Right cardiac atrium (tissue), 5 donors: Measurements from ENCODE around the gene RSAD1. TPM values are rescaled to one million over a fixed set of nuclear protein-coding genes. Genes with fewer than 3 reads are reported as not detected.

Experiments used
- ATAC-seq, 2 donors: fragments of 200-7000 bp; cut with Tn5 transposase; one replicate each; pipeline versions ENCODE4 v1.8.0 to v1.9.1; 2020; ENCODE audit warnings: moderate library complexity in 2 of 2, mild to moderate bottlenecking in 1 of 2
- DNase-seq, 3 donors: peaks; one replicate each; pipeline ENCODE4 v3.0.0-alpha.2; 2020
- H3K27ac ChIP-seq: one replicate; pipeline ENCODE4 v1.5.1; 2013; ENCODE audit warnings: mild to moderate bottlenecking, low read length, control low read depth, moderate library complexity
- H3K27me3 ChIP-seq: one replicate; pipeline ENCODE4 v1.6.1; 2013; ENCODE audit not compliant: control insufficient read depth, insufficient read depth
- H3K4me1 ChIP-seq: one replicate; pipeline ENCODE4 v1.6.1; 2013; ENCODE audit warnings: low read length; ENCODE audit not compliant: control insufficient read depth, insufficient read depth
- H3K4me3 ChIP-seq: one replicate; pipeline ENCODE4 v1.5.1; 2013; ENCODE audit warnings: low read length, control low read depth
- H3K9me3 ChIP-seq: one replicate; pipeline ENCODE4 v1.6.1; 2013; ENCODE audit warnings: low read length; ENCODE audit not compliant: control insufficient read depth
- WGBS: extraction: QIAGEN DNeasy Blood & Tissue Kit; methylation state at CpG from one replicate; pipeline ENCODE4 v1.1.7; 2013; 5-methylcytosine and 5-hydroxymethylcytosine counted together
- intact Hi-C, 4 donors: fragments of 100-400 bp; cut with DNase I; formaldehyde crosslinking; loops; one replicate each; pipeline versions ENCODE4 v1.11.0 to v1.14.0; 2022 to 2023
- polyA plus RNA-seq: library from polyadenylated mRNA; stranded (reverse); fragments of 200-250 nt; gene quantifications from one replicate; pipeline ENCODE4 v1.2.3, GENCODE V29; 2013
- total RNA-seq, 4 donors: library from RNA; stranded (reverse); fragmentation: NEBNext Ultra II Directional; extraction: Animal tissue kit (Norgen Biotek cat#: 25700); gene quantifications; one replicate each; pipeline ENCODE4 v1.2.1, GENCODE V29; 2021
- donor health status: healthy with polysubstance abuse.
- donor health status: DM: no; HTN: yes; CAD: no.
- donor health status: DM: no; HTN: no; CAD: no.
- donor health status: DM: no; HTN: yes; CAD: no; lungs with severe emphysema.
- donor health status: DM: yes; HTN: yes; CAD: no.

RSAD1 gene
- total and polyA plus RNA-seq, 5 donors: 23.9 to 38.5 (median 28.8) TPM

- intact Hi-C loops: loop anchor here (5.0 to 10.0 kb wide), 5 partner anchors 50 to 203 kb away; partner anchors contain the start of gene EPN3 (in 3 of the 4)
- no peaks in the 10 kb centered on the region for H3K27me3 ChIP-seq
- H3K4me3 ChIP-seq: no peak overlapping the region
- H3K27ac ChIP-seq: no peak overlapping the region
- WGBS: 88% methylated on average over 23 of the region's 23 CpGs
- peaks cover 3% of the 10 kb centered on the region for H3K4me1 ChIP-seq
- H3K9me3 ChIP-seq: no peaks in the 10 kb centered on the region
- peak in 1 of 2 donors; percentile 0 for ATAC-seq
- peak in 2 of 3 donors; percentile 51 to 58 for DNase-seq
Observed at GRCh38 chr17:50482110-50482509, 3.5 kb downstream of the RSAD1 start.

- Histone ChIP-seq H3K27me3 (no peaks in the 10 kb centered on the region), H3K4me3 (no peak overlapping the region), H3K4me1 (peaks cover 3% of the 10 kb centered on the region), H3K9me3 (no peaks in the 10 kb centered on the region), H3K27ac (peak overlapping the region; percentile 79)
- intact Hi-C loops: loop anchor here (5.0 to 10.0 kb wide), 5 partner anchors 50 to 202 kb away; partner anchors contain the start of gene EPN3 (in 3 of the 4)
- ATAC-seq (peak; percentile 67 to 75), DNase-seq (peak; percentile 96 to 98 (median 96))
- WGBS: 9% methylated on average over 7 of the region's 7 CpGs
Observed at GRCh38 chr17:50482516-50482915, 3.9 kb downstream of the RSAD1 start.

- peak in 2 of 3 donors; percentile 55 for DNase-seq
Observed at GRCh38 chr17:50483266-50483665, 4.6 kb downstream of the RSAD1 start.

GRCh38 chr17:50484386-50485155, 5.9 kb downstream of the RSAD1 start:
- Histone ChIP-seq H3K4me3 (no peak overlapping the region), H3K4me1 (peaks cover 2% of the 10 kb centered on the region), H3K9me3 (no peaks in the 10 kb centered on the region), H3K27me3 (no peaks in the 10 kb centered on the region), H3K27ac (no peak overlapping the region)
- 92% methylated on average over 11 of the region's 11 CpGs for WGBS
- ATAC-seq: no peak
- peak in 2 of 3 donors; percentile 12 to 35 for DNase-seq
- intact Hi-C loops: loop anchor here (5.0 to 10.0 kb wide), 5 partner anchors 48 to 200 kb away; partner anchors contain the start of gene EPN3 (in 3 of the 4)

More at GRCh38 chr17:50483266-50483665, 4.6 kb downstream of the RSAD1 start:
- 74% methylated on average over 5 of the region's 5 CpGs for WGBS
- H3K27ac ChIP-seq: no peak overlapping the region
- intact Hi-C loops: loop anchor here (5.0 to 10.0 kb wide), 5 partner anchors 49 to 202 kb away; partner anchors contain the start of gene EPN3 (in 3 of the 4)
- no peak for ATAC-seq
- H3K27me3 ChIP-seq: no peaks in the 10 kb centered on the region
- no peaks in the 10 kb centered on the region for H3K9me3 ChIP-seq
- H3K4me1 ChIP-seq: peaks cover 3% of the 10 kb centered on the region
- no peak overlapping the region for H3K4me3 ChIP-seq

GRCh38 chr17:50487213-50488096, 8.8 kb downstream of the RSAD1 start:
- ATAC-seq (no peak), DNase-seq (peak in 1 of 3 donors; percentile 39)
- Histone ChIP-seq H3K4me3 (no peak overlapping the region), H3K9me3 (no peaks in the 10 kb centered on the region), H3K27ac (no peak overlapping the region), H3K27me3 (no peaks in the 10 kb centered on the region), H3K4me1 (no peaks in the 10 kb centered on the region)
- intact Hi-C loops: loop anchor here (10.0 kb wide), 3 partner anchors 47 to 197 kb away; partner anchors contain the start of gene EPN3 (in 2 of the 4)
- WGBS: 83% methylated on average over 17 of the region's 17 CpGs

GRCh38 chr17:50488880-50489279, 10.2 kb downstream of the RSAD1 start:
- Histone ChIP-seq H3K27me3 (no peaks in the 10 kb centered on the region), H3K27ac (no peak overlapping the region), H3K4me3 (no peak overlapping the region), H3K4me1 (no peaks in the 10 kb centered on the region), H3K9me3 (no peaks in the 10 kb centered on the region)
- DNase-seq (no peak), ATAC-seq (no peak)
- 89% methylated on average over 2 of the region's 2 CpGs for WGBS
- intact Hi-C loops: loop anchor here (10.0 kb wide), 3 partner anchors 46 to 196 kb away; partner anchors contain the start of gene EPN3 (in 2 of the 4)

- WGBS: 50% methylated on average over 1 of the region's 1 CpG
- no peaks in the 10 kb centered on the region for H3K9me3 ChIP-seq
- H3K27ac ChIP-seq: no peak overlapping the region
- intact Hi-C loops: no loop called here
- no peaks in the 10 kb centered on the region for H3K4me1 ChIP-seq
- DNase-seq: no peak
- H3K27me3 ChIP-seq: no peaks in the 10 kb centered on the region
- H3K4me3 ChIP-seq: no peak overlapping the region
- no peak for ATAC-seq
Observed at GRCh38 chr17:50491505-50491904, 12.8 kb downstream of the RSAD1 start.

- intact Hi-C loops: no loop called here
- ATAC-seq: no peak
Observed at GRCh38 chr17:50492214-50492613, 13.6 kb downstream of the RSAD1 start.

GRCh38 chr17:50493744-50494143, 15.1 kb downstream of the RSAD1 start:
- Histone ChIP-seq H3K4me1 (no peaks in the 10 kb centered on the region), H3K27me3 (no peaks in the 10 kb centered on the region), H3K9me3 (no peaks in the 10 kb centered on the region), H3K4me3 (no peak overlapping the region), H3K27ac (no peak overlapping the region)
- WGBS: 44% methylated on average over 3 of the region's 3 CpGs
- intact Hi-C loops: no loop called here
- DNase-seq (no peak), ATAC-seq (no peak)

More at GRCh38 chr17:50492214-50492613, 13.6 kb downstream of the RSAD1 start:
- Histone ChIP-seq H3K27me3 (no peaks in the 10 kb centered on the region), H3K4me1 (no peaks in the 10 kb centered on the region), H3K9me3 (no peaks in the 10 kb centered on the region), H3K27ac (no peak overlapping the region), H3K4me3 (no peak overlapping the region)
- DNase-seq: no peak
- 92% methylated on average over 8 of the region's 8 CpGs for WGBS

GRCh38 chr17:50495217-50495823, 16.7 kb downstream of the RSAD1 start:
- no peak for DNase-seq
- intact Hi-C loops: no loop called here
- no peaks in the 10 kb centered on the region for H3K4me1 ChIP-seq
- H3K27me3 ChIP-seq: no peaks in the 10 kb centered on the region
- no peaks in the 10 kb centered on the region for H3K9me3 ChIP-seq
- peak in 1 of 2 donors; percentile 16 for ATAC-seq
- H3K4me3 ChIP-seq: no peak overlapping the region
- WGBS: 84% methylated on average over 8 of the region's 8 CpGs
- H3K27ac ChIP-seq: no peak overlapping the region
